GM10847 (cell line): ENCODE measurements around the gene C3AR1.

Experiments
- POLR2A ChIP-seq: IDR thresholded peaks from 2 replicates; pipeline ENCODE4 v1.6.1; 2011; ENCODE audit not compliant: insufficient read length; ENCODE audit errors: extremely low read depth

C3AR1 gene

DNA sequence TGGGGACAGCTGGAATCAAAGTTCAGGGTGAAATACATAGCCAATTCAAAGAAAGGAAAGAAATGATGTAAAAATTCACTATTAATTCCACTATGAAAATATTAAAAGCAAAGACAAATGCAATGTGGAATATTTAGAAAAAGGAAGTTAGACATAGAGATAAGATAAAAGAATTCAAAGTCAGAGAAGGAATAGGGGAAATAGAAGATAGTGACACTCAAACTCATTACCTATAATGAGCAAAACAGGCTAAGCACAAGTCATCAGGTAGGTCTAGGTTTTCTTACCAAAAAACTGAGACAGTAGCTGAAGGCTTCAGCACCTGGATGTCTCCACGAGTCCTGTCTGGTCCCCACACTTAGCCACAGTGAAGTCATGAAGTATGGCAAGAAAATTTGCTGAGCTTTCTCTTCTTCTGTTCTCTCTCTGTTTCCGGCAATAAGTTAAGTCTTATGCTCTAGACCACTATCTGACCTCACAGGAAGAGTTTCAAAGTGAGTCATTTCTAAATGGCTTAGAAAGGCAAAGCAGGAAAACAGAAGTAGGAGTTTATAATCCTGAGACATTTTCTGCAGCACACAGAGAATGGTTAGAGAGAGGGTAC, at the start of gene C3AR1:
Gene C3AR1, minus strand, starts transcription at position 369 of the 604 bp plus-strand sequence. CDS start 6,174 bp downstream, outside the sequence.
- no peak for TF ChIP-seq POLR2A

DNA sequence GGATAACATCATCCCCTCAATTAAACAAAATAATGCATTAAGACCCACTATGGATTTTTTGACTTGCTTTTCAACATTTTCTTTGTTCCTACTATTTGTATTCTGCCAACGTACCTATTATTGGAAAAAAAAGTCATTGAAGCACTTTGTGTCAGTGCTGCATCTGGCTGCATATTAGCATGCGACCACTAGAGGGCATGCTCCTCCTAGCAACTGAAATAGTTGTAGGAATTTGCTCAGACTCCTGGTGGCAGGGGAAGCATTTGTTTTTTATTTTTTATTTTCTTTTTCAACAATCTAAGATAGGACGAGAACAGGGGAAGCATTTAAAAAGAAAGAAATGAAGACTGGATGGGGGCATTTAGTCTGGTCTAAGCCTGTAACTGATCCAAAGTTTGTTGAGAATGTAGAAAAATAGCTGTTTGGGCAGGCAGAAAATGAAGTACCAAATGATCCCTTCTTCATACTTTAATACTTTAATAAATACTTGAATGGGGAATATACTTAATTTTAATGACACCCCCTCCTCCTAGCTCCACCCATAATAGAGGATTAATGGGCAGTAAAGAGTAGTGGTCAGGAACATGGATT, 42.7 kb upstream of the C3AR1 start:
- TF ChIP-seq POLR2A = no peak

DNA sequence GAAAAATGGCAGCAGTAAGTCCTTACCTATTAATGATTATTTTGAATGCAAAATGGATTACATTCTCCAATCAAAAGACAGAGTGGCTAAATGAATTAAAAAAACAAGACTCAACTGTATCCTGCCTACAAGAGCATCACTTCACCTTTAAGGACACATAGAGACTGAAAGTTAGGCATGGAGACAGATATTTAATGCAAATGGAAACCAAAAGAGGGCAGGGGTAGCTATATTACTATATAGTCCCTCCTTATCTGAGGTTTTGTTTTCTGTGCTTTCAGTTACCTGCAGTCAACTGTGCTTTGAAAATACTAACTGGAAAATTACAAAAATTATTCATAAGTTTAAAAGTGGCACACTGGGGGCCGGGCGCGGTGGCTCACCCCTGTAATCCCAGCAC, 33.1 kb upstream of the C3AR1 start:
- TF ChIP-seq POLR2A = no peak

DNA sequence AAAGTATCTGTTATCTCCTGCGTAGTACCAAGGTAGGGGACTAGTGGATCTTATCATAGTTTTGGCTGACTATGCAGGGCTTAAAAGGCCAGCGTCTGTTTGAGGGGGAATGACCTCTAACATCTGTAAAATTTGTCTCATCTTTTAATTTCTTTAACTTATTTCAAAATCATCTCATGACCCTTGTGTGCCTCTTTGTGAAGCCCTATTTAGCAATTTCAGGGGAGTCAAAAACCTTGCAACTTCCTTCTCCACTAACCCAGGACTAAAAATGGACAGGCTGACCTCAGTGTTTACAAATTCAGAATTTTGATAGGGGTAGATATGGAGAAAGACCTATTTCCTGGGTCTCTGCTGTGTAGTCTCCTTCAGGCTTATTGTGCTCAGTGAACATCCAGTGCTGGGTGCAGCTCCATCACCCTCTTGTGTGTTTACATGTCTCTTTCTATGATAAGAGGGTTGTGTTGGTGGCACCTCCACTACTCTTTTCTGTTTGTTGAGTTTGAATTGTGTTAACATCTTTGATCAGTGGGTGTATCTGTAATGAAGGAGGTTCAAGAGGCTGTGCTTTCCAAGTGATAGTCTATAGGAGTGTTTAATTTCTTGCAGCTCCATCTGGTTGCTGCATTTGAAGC, 30.2 kb upstream of the C3AR1 start:
- no peak for TF ChIP-seq POLR2A

DNA sequence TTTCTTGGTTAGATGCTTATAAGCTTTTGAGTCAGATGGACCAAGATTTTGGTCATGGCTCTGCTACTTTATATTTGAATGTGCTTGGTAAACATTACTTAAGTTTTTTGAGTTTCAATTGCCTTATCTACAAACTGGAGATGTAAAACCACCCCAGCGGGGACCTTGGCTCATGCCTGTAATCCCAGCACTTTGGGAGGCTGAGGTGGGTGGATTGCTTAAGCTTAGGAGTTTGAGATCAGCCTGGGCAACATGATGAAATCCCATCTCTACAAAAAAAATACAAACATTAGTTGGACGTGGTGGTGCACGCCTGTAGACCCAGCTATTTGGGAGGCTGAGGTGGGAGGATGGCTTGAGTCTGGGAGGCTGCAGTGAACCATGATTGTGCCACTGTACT, 27.1 kb upstream of the C3AR1 start:
- TF ChIP-seq POLR2A = no peak

DNA sequence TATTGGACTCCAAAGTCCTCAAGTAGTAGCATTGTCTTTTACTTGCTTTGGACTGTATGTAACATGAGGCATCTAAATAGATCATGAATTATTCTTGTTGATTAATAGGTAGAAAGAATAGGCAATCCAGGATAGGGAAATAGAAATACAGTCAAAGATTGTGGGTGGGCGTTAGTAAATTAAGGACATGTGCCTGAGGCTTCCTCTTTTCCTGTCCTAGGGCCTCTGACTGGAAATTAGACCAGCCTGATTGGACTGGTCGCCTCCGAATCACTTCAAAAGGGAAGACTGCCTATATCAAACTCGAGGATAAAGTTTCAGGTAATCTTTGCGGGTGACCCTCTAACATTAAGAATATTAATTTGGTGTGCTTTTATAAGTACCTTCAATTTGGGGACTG, 23.6 kb upstream of the C3AR1 start:
- TF ChIP-seq POLR2A = no peak

DNA sequence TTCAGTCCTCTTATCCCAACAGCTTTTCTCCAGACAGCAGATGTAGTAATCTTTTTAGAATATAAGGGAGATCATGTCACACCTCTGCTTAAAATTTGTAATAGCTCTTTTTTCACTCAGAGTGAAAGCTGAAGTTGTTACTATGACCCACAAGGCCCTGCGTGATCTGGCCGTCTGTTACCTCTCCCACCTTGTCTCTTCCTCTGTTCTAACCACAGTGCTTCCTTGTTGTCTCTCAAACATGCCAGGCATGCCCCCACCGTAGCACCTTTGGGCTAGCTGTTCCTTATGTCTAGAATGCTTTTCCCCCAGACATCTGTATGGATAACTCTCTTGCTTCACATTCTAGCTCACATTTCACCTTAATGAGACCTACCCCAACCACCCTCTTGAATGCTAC, 22.4 kb upstream of the C3AR1 start:
- no peak for TF ChIP-seq POLR2A

DNA sequence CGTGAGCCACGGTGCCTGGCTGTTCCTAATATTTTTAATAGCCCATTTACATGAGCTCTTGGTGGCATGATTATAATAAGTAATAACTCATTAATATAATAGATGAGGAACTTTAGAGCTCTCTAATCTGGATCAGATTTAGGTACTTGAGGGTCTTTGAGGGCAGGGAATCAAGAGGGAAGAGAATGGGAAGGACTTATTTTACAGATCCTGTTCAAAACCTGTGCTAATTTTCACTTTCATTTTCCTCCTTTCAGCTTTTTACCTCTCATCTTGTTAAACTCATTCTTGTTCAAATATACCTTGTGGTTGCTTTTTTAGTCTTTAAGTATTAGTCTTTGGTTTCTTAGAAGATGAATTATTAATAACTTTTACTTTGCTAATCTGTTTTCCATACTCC, 21.5 kb upstream of the C3AR1 start:
- TF ChIP-seq POLR2A = no peak

DNA sequence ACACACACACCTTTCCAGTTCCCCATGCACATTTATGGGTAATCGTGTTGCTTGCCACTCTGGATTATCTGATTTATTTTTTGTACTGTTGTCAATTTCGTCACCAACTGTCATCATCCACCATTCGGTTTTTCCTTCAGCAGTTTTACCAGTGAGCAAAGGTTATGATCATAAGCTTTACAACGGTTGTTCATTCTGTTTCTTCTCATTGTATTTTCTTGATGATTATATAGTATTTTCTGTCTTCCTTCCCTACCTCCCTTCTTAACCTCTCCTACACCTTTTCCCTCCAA, 16.6 kb upstream of the C3AR1 start:
- no peak for TF ChIP-seq POLR2A

DNA sequence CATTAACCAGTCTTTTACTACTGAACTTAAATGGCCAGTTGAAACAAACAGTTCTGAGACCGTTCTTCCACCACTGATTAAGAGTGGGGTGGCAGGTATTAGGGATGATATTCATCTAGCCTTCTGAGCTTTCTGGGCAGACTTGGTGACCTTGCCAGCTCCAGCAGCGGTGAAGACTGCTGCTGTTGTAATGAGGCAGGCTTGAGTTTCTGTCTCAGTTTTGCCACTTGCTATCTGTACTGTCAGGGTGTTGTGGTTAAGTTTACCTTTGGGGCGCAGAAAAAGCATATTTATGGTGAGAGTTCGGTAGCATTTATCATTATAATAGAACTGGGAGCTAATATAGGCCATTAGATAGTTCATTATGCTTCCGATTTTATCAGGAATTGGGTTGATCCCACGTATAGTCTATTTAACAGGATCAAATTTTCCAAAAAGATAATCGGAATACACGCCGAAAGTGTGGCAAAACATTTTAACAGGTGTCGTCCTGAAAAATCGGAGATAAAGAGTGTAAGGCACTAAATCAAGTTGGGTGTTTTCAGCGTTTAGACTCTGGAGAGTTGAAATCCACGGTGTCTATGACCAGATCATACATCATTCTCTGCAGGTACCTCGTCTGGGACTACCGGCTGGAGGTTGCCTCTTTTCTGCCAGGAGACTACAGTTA, 15.2 kb upstream of the C3AR1 start:
- TF ChIP-seq POLR2A = no peak

DNA sequence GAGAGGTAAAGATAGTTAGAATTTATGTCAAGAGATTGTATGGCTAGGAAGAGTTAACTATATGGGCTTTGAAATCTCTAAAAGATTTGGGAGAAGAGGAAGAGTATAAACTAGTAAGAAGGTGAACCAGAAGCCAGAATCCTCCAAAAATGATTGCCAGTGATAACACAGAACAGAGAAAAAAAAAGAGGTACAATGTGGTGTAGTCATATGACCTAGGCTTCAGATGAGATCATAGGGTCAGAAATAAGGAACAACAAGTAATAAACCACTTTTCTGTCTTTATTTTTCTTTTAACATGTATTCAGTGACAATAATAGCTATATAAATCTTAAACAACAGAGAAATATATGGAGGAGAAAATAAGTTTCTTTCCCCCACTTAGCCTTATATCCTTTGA, 14.0 kb upstream of the C3AR1 start:
- TF ChIP-seq POLR2A = no peak

DNA sequence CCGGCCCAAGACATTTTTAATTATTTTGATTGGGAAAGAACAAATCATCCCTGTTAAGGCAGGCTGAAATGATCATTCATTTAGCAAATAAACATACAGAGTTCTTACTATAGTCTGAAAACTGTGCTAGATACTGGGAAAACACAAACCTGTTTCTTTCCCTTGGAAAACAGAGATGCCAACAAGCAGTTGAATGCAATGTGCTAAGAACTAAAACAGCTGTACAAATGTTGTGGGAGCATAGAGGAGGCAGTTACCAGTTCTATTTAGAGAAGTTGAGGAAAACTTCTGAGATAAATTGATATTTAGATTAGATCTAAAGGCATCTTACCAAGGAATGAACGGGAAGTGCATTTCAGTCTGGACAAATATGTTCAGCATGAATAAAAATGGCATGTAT, 12.8 kb upstream of the C3AR1 start:
- TF ChIP-seq POLR2A = no peak

DNA sequence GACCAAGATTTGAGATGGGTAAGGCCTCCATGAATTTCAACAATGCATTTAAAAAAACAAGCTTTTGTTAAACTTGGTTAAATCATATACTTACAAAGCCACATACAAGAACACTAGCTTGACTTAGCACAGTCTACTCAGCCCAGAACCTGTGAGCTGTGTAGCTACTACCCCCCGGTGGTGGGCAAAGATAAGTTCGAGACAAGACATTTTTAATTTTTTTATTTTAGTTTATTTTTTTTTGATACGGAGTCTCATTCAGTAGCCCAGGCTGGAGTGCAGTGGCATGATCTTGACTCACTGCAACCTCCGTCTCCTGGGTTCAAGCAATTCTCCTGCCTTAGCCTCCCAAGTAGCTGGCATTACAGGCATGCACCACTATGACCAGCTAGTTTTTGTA, 12.2 kb upstream of the C3AR1 start:
- TF ChIP-seq POLR2A = no peak

DNA sequence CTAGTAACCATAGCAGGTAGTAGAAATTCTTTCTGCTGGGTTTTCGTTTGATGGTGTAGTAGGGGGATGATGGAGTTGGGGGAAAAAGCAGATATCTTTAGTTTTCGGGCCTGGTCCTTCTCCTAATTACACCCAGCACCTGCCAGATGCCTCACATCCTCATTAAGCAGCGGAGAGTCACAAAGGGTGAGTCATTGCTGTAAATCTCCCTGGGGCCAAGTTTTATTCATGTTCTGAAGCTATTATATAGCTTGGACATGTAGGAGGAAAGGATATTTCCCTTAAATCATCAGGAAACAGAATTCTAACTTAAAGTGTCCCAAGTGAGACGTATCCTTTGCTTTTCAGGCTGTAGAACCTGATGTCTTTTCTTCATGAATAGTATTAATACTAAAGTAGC, 11.0 kb upstream of the C3AR1 start:
- TF ChIP-seq POLR2A = no peak

DNA sequence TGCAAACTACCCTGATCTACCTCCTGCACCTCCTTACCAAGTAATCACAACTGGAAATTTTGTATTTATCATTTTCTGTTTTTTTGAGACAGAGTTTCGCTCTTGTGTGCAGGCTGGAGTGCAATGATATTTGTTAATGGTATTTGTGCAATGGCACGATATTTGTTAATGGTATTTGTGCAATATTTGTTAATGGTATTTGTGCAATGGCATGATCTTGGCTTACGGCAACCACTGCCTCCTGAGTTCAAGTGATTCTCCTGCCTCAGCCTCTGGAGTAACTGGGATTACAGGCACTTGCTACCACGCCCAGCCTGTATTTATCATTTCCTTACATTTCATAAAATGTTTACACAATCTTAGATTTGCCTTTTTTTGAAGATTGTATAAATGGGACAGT, 10.2 kb upstream of the C3AR1 start:
- TF ChIP-seq POLR2A = no peak

DNA sequence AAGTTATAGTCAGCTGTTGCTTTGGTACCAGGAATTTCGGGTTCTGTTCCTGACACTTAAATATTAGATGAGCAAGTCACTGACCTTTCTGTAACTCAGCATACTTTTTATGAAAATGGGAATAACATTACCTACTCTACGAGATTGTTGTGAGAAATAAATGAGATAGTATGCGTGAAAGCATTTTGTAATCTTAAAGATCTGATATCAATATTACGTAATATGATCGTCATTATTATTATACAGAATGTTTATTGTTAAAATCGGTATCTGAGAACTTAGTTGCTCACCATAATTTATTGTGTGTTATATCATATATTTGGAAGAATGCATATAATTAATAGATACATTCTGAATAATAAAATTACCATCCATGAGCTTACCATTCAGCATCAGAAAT, 9.8 kb upstream of the C3AR1 start:
- TF ChIP-seq POLR2A = no peak
